ENCODE data around the gene MXD1.

The MXD1 gene

DNA sequence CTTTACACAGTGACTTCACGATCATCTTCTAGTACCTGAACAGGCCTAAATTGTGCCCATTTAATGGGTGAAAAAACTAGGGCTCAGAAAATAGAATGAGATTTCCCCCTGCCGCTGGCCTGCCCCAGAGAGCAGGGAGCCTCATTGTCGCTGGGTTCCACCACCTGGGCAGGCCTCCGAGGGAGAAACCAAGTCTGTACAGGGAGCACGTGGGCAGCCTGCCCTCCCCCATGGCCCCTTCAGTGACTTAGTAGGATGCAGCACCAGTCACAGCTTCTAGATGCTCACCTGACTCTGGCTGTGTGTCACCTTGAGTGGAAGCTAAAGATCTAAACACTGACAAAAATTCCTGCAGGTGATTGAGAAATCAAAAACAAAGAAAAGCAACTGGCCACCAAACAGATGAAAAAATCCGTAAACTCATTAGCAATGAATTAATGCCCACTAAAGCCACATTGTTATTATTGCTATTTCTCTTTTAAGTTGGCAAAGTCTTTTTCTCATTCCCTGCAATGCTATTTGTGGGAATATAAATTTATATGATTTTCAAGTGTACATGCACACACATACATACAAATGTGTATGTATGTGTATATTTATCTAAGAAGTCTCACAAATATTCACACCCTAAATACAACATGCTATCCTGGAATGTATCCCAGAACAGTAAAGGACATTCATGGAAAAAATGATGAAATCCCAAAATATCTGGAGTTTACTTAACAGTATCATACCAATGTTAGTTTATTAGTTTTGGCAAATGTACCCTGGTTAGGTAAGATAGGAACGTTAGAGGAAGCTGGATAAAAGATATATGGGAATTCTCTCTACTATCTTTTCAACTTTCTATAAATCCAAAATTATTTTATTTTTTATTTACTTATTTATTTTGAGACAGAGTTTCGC is 65.2 kb downstream of the MXD1 start:
- no peak for DNase-seq

DNA sequence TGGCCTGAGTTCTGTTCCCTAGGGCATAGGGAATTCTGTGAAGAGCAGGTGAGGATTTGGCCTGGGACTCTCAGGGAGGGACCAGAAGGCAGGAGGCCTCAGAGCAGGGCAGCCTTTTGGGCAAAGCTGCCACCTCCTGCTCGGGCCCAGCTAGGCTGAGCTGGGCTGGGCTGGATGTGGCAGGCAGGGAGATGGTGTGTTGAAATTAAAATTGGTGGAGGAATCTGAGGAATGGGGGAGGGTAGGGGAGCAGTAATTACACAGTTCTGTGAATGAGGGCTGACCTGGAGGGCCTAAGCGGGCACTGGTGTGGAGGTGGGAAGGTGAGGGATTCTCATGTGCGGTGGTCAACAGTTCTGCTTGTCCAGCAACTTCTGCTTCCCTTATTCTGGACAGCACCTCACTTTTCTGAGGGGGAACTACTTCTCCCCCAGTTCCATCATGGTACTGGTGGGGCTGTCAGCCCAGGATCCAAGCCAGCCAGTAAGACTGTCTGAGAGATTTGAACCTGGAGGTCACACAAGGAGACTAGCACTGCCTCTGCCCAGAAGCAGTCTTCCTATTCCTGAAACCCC is 68.6 kb downstream of the MXD1 start:
- DNase-seq, result no peak

DNA sequence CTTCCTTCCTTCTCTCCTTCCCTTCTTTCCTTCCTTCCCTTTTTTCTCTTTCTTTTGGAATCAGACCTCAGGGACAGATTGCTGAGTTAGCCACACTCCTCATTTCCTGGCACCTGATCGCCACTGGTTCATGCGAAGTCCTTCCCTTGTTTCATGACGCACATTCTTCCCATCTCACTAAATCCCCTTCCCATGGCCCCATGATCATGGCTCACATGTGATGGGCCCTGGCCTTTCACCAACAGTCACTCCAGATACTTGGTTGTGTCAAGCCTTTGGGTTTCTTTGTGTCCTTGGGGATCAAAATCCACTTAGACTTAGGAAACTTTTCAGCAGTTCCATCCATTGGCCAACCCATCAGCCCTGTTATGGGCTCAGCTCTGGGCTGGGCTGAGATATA is 70.3 kb downstream of the MXD1 start:
- no peak for DNase-seq

DNA sequence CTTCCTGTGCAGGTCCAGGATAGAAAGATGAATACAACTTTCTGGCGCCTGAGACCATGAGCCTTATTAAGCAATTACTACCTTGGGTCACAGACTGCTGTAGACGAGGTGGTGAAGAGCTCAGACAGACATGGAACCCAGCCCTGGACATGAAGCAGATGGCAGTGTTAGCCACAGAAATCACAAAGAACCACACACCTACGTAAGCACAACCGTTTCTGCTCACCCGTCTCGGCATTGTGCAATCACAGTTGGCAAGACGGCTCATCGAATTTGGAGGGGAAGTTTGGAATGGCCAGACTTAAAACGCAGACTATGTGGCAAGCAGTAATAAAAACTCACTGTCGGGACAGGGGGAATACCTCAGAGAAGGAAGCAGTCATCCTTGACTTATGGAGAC is 70.8 kb downstream of the MXD1 start:
- no peak for DNase-seq

DNA sequence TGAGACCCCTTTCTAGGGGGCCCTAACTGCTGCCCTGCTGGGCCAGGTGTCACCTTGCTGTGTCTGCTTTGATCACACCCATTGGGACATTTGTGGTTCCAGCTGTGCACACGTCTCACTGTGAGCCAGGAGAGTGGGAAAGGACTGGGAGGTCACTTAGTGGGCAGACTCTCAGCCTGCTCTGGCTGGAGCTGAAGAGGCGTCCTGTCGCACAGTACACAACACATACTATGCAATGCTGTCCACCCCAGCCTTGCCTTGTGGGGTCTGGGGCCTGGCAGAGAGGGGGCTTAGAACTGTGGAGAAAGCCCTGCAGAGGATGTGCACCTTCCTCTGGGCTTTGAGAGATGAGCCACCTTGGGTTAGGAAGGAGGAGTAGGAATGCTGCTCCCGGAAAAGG is 71.8 kb downstream of the MXD1 start:
- no peak for DNase-seq

DNA sequence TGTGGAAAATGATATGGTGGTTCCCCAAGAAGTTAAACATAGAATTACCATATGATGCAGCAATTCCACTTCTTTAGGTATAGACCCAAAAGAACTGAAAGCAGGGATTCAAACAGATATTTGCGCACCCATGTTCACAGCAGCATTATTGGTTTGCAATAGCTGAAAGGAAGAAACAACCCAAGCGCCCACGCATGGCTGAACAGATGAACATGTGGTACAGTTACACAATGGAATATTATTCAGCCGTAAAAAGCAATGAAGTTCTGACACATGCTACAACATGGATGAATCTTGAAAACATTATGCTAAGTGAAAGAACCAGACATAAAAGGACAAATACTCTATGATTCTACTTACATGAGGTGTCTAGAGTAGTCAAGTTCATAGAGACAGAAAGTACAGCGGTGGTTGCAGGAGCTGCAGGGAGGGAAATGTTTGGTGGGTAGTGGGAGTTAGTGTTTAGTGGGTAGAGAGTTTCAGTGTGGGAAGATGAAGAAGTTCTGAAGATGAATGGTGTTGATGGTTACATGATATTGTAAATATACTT is 73.3 kb downstream of the MXD1 start:
- DNase-seq, result no peak

DNA sequence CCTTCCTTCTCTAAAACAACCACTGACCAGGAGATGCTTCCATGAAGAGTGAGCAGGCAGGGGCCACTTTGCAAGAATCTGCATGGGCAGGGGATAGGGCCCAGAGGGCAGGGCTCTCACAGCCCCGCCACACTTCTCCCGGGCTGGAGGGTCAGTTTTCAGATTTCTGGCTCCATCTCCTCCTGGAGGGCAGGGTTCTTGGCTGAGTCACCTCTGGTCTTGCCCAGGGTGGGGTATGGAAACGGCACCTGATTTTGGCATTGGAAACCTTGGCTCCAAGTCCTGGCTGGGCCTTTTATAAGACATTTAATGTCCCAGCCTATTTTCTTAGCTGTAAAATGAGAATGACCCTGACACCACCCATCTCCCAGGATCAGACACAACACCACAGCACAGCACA is 74.1 kb downstream of the MXD1 start:
- no peak for DNase-seq

DNA sequence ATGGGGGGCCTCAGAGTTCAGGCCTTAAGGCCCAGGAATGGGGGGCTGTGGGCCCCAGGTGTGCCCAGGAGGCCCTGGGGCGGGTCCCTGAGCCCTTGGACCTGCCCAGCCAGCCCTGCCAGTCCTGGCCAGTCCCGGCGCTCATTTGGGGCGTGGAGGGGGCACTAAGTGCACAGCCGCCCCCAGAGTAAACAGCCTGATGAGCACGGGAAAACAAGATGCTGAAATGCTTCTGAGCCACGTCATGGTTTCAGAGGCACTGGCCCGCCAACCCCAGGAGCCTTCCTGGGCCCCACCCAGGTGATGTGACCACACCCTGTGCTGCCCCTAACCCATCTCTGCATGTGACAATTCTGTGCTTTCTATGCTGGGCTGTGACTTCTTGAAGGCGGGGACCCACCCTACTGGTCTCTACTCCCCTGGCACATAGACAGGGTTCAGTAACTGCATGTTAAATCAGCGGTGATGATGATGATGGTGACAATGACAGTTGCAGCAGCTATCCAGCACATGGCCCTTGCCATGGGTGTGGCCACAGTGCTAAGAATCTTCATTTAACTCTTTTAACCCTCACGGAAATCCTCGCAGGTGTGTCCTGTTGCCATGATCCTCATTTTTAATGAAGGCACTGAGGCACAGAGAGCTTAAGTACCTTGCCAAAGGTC is 74.7 kb downstream of the MXD1 start:
- no peak for DNase-seq

Measured in NCI-H82 (cell line).